GM18505 (cell line): ENCODE results near the gene TRMT10A.

ENCODE experiments used
- ATAC-seq: cut with Tn5 transposase; IDR thresholded peaks from one replicate; pipeline ENCODE4 v1.9.1; 2021; ENCODE audit not compliant: unreplicated experiment
- POLR2A ChIP-seq: IDR thresholded peaks from 4 replicates; pipeline ENCODE4 v1.6.1; 2011; ENCODE audit warnings: borderline replicate concordance; ENCODE audit not compliant: insufficient read depth, insufficient read length; ENCODE audit errors: extremely low read depth

The TRMT10A gene

DNA sequence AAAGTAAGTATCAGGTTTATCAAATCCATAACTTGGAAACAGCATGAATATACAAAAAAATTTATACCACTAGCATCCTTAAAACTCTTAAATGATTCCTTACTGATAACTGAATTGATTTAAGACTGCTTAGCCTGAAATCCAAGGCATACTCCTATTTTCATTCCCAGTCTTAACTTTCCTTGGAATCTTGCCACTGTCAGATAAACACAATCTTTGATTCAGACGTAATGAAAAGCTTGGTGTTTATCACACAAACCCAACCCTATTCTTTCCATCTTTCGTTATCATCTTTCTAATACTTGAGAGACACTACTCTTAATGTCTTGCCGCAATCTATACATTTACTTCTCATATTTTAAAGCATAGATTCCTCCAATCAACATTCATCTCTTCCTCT lies 33.9 kb downstream of the TRMT10A start:
- no peak for ATAC-seq
- no peak for TF ChIP-seq POLR2A

GRCh38 chr4:99529228-99529627 lies 34.6 kb downstream of the TRMT10A start:
- no peak for ATAC-seq
- TF ChIP-seq POLR2A = no peak

DNA sequence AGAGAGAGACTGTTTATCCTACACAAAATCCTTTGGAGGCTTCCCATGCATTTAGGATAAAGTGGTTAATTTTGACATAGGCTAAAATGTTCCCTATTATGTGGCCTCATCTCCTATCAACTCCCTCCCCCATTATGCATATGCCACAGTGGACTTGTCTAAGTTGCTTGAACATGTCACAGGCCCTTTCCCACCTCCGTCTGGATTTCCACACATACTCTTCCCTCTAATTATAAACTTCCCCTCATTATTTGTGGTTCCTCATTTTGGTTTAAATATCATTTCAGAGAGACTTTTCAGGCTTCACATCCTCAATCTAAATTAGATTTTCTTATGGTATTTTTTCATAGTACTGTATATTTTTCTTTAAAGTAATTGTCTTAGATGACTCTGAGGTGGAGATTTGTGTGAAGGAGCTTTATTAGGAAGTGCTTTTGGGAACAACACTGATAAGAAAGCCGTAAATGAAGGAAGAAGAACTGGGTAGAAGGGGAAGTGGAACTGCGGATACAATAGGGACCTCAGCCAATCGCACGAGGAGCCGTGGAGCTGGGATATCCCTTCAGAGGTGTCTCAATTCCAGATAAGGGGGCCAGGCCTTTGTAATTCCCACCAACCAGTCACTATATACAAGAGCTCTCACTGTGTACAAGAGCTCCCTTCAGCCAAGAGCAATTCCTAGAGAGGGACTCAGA lies 45.1 kb downstream of the TRMT10A start:
- TF ChIP-seq POLR2A = no peak
- ATAC-seq = no peak

- no peak for TF ChIP-seq POLR2A
- ATAC-seq = no peak
Measured at GRCh38 chr4:99510721-99511120, 53.1 kb downstream of the TRMT10A start, which contains the start of gene C4orf17. C4orf17 (plus strand) TSS chr4:99511021; CDS start chr4:99513082, 2,061 bp downstream.

- no peak for TF ChIP-seq POLR2A
- no peak for ATAC-seq
Measured at GRCh38 chr4:99507762-99508161, 56.1 kb downstream of the TRMT10A start.

DNA sequence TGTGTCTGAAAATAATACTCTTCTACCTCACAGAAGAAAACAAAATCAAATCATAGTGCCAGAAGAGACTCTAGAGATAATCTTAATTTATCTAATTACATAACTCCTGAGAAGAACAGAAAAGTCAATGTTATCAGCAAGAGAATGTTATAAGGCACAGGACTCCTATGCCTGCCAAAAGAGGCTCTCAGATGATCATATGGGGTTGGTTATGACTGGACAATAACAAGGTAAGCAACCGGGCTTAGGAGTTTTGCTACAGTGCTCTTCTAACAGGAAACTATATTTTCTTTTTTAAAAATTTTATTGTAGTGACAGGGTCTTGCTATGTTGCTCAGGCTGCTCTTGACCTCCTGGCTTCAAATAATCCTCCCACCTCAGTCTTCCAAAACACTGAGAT lies 56.5 kb downstream of the TRMT10A start:
- no peak for ATAC-seq
- TF ChIP-seq POLR2A = no peak

DNA sequence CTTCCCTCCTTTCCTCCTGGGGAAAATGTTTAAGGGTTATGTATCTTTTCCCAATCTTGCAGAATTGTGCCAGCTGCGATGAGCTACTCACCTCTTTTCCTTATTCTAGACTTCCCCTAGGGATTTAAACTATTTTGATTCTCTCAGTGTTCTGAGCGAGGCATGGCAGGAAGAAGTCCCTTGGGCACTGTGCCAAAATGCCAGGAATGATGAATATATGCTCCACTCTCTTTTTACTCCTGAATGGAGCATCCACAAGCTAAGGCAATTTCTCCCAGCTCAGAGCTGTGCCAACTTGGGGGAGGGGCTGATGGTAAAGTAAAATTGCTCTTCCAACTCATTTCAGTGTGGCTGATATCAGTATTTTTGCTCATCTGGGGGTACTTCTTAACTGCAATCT lies 57.1 kb downstream of the TRMT10A start:
- no peak for TF ChIP-seq POLR2A
- ATAC-seq = no peak

DNA sequence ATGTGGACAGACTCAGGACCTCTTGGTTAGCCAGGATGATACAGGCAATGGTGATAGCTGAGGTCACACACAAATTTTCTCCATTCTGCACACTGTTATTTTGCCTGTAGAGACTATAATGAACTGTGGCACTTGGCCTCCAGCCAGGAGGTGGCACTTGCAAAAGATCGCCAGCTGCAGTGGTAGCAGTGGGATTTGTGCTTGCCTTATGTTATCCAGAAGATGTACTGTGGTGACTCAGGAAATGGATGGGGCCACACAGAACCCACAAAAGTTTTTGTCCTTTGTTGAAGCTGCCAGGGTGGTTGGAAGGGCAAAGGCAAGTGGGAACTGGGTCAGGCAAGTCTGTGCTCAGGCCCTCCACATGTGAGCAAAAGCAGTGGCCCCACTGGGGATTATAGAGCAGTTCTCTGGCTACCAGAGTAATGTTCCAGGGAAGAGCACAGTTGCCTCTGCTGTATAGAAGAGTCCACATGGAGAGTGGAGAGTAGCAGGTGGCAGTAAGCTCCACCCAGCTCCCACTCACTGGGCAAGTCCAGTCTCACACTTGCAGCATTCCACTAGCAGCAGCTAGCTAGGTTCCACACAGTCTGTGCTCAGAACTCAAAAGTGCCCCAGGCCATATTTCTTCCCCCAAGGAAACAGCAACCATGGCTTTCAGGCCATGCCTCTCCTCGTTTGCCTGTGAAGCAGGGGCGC lies 58.9 kb downstream of the TRMT10A start:
- no peak for TF ChIP-seq POLR2A
- no peak for ATAC-seq
